ENCODE data around the gene C9orf57. TPM values are rescaled to one million over a fixed set of nuclear protein-coding genes. Genes with fewer than 3 reads are reported as not detected.

Gene C9orf57, protein sequence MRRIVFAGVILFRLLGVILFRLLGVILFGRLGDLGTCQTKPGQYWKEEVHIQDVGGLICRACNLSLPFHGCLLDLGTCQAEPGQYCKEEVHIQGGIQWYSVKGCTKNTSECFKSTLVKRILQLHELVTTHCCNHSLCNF
- not detected for total RNA-seq

DNA sequence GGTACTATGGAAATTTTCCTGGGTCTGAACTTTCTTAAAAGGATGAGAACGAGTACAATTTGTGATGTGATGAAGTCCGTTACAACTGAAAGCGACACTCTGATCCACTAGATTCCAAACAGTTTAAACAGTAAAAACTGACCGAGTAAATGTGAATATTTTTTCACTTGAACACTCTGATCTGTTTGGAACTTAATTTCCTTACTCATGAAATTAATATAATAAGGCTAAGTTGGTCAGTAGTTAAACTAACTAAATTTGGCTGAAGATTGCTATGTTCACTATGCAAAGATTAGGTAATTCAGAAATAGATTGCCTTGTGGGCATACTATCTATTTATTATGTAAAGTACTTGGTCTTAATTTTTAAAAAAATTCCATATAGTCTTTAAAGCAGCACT is at the start of gene C9orf57:
C9orf57 (minus strand) TSS at position 101 of the 400 bp plus-strand sequence. CDS start 1,282 bp downstream, outside the sequence.

Small RNA genes within 50 kb of the gene (small RNA-seq; reads per million reads assigned to genes)
- not detected for gene HSPB1P1

Other genes with a start within 250 kb of the C9orf57 start
- 75.0 TPM for gene ABHD17B, start 149.4 kb downstream of the C9orf57 start, total RNA-seq
- 20.1 TPM for gene C9orf85, start 149.0 kb downstream of the C9orf57 start, total RNA-seq
- gene GDA, start 88.8 kb upstream of the C9orf57 start, total RNA-seq = 19.1 TPM